ENCODE results near the gene NKX1-1. TPM values are rescaled to one million over a fixed set of nuclear protein-coding genes. Genes with fewer than 3 reads are reported as not detected.

The NKX1-1 gene
- total and polyA plus RNA-seq, 8 donors, result not detected

GRCh38 chr4:1376841-1377605, 29.2 kb downstream of the NKX1-1 start:
- Histone ChIP-seq H3K27me3 (no peaks in the 10 kb centered on the region), H3K9me3 (no peaks in the 10 kb centered on the region), H3K36me3 (peaks cover 0 to 59% of the 10 kb centered on the region in 2 donors), H3K27ac (no peak overlapping the region), H3K4me1 (no peaks in the 10 kb centered on the region), H3K4me3 (no peak overlapping the region)
- ATAC-seq (no peak), DNase-seq (peak in 1 of 4 donors; percentile 54)
- TF ChIP-seq, protein P1, sequence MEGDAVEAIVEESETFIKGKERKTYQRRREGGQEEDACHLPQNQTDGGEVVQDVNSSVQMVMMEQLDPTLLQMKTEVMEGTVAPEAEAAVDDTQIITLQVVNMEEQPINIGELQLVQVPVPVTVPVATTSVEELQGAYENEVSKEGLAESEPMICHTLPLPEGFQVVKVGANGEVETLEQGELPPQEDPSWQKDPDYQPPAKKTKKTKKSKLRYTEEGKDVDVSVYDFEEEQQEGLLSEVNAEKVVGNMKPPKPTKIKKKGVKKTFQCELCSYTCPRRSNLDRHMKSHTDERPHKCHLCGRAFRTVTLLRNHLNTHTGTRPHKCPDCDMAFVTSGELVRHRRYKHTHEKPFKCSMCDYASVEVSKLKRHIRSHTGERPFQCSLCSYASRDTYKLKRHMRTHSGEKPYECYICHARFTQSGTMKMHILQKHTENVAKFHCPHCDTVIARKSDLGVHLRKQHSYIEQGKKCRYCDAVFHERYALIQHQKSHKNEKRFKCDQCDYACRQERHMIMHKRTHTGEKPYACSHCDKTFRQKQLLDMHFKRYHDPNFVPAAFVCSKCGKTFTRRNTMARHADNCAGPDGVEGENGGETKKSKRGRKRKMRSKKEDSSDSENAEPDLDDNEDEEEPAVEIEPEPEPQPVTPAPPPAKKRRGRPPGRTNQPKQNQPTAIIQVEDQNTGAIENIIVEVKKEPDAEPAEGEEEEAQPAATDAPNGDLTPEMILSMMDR (IDR thresholded peaks at IDR 0.05), result no peak
- intact Hi-C loops (cut with DNase I), result no loop called here

DNA sequence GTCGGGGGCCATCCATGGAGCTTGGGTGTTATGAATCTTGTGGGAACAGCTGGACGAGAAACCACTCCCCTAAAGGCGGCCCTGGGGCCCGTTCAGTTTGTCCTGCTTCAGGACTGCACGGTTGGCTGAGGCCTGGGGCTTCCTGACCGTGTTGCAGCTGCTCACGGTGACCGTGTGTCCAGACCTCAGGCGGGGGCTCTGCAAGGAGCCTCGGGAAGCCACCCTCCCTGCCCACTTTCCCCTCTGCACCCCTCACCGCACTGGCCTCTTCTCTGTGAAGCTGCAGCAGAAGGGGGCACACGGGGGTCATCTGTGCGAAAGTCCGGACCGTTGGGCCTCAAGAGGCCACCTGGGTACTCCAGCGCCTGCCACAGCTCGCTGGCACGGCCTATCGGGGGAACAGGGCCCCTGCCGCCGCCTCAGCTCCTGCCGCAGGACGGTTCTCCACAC, 29.8 kb downstream of the NKX1-1 start:
- Histone ChIP-seq H3K27ac (no peak overlapping the region), H3K4me3 (no peak overlapping the region), H3K9me3 (no peaks in the 10 kb centered on the region), H3K4me1 (no peaks in the 10 kb centered on the region), H3K27me3 (no peaks in the 10 kb centered on the region), H3K36me3 (peaks cover 0 to 59% of the 10 kb centered on the region in 2 donors)
- ATAC-seq (no peak), DNase-seq (peak in 1 of 4 donors; percentile 61)
- TF ChIP-seq, protein P1 (IDR thresholded peaks at IDR 0.05), result no peak
- intact Hi-C loops (cut with DNase I), result no loop called here

- Histone ChIP-seq H3K4me3 (no peak overlapping the region), H3K27ac (no peak overlapping the region), H3K36me3 (peaks cover 0 to 60% of the 10 kb centered on the region in 2 donors), H3K4me1 (no peaks in the 10 kb centered on the region), H3K27me3 (no peaks in the 10 kb centered on the region), H3K9me3 (no peaks in the 10 kb centered on the region)
- TF ChIP-seq, protein P1 (IDR thresholded peaks at IDR 0.05), result no peak
- DNase-seq, result peak in 1 of 4 donors; percentile 70
- ATAC-seq, result no peak
- intact Hi-C loops (cut with DNase I), result no loop called here
Observed at GRCh38 chr4:1375761-1376322, 30.4 kb downstream of the NKX1-1 start.

GRCh38 chr4:1375051-1375721, 31.1 kb downstream of the NKX1-1 start:
- Histone ChIP-seq H3K27ac (no peak overlapping the region), H3K27me3 (no peaks in the 10 kb centered on the region), H3K4me1 (no peaks in the 10 kb centered on the region), H3K4me3 (no peak overlapping the region), H3K36me3 (peaks cover 0 to 60% of the 10 kb centered on the region in 2 donors), H3K9me3 (no peaks in the 10 kb centered on the region)
- intact Hi-C loops (cut with DNase I), result no loop called here
- DNase-seq (peak in 1 of 4 donors; percentile 76), ATAC-seq (no peak)
- TF ChIP-seq, protein P1 (IDR thresholded peaks at IDR 0.05), result no peak

DNA sequence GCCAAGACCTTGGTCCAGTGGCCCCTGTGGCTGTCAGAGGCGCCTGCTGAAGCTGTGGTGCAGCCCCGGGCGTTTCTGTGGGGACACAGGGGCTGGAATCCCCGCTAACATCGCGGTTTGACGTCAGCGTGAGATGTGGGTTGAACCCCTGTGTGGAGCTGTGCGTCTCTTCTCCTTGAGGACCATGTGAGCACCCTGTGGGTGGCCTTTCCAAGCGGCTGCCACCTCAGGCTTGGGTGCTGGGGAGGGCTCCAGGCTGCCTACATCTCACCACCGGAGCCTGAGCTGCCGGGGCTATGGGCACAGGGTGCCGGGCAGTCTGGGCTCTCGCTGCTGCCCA, 31.6 kb downstream of the NKX1-1 start:
- no peaks in the 10 kb centered on the region for H3K27me3 ChIP-seq
- H3K36me3 ChIP-seq, result peaks cover 0 to 60% of the 10 kb centered on the region in 2 donors
- H3K27ac ChIP-seq, result no peak overlapping the region
- ATAC-seq (no peak), DNase-seq (no peak)
- intact Hi-C loops (cut with DNase I), result no loop called here
- H3K4me3 ChIP-seq, result no peak overlapping the region
- no peaks in the 10 kb centered on the region for H3K9me3 ChIP-seq
- H3K4me1 ChIP-seq, result no peaks in the 10 kb centered on the region
- TF ChIP-seq, protein P1 (IDR thresholded peaks at IDR 0.05), result no peak
